Stimulated activated CD8-positive, alpha-beta memory T cell treated with anti-CD3 and anti-CD28 coated beads, Interleukin-15, amount 100 ng/mL, for 1 hour (primary cell): ENCODE results near the gene RFLNA.
"Not testable (repeated sequence)": the region's sequence is repeated elsewhere in the genome, so short reads cannot be mapped to it uniquely, and the experiment has no call there.

ENCODE experiments used
- DNase-seq: peaks from one replicate; pipeline ENCODE4 v3.0.0-alpha.2; 2020; ENCODE audit warnings: low read depth

The RFLNA gene

DNA sequence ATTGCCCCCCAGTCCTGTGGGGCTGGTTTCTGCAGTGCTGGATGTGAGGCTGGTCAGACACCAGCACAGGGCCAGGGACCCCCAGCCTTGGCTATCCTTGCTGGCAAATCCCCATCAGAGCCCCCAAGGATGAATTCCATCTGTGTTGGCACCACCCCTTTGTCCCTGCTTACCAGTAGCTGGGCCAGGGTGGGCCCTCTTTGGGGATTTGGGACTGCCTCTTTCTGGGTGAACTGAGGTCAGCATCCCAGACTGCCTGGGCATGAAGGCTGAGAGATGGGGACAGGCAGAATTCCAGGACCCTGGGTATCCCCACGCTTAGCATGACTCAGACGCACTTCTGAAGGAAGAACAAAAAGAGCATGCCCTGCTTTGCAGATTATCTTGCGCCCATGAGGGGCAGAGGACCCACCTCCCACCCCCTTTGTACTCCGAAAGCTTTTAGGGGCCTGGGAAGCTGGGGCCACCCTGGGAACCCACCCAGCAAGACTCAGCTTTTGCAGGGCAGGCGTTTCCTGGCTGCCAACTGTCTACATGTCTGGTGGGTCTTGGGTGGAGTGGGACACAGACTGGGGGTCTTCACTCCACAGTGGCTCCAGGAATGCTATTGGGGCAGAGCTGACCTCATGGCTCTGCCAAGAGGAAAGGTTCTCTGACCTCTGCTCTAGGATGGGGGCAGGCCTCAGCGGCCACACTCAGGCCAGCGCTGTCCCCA is 26.8 kb downstream of the RFLNA start:
- no peak for DNase-seq

DNA sequence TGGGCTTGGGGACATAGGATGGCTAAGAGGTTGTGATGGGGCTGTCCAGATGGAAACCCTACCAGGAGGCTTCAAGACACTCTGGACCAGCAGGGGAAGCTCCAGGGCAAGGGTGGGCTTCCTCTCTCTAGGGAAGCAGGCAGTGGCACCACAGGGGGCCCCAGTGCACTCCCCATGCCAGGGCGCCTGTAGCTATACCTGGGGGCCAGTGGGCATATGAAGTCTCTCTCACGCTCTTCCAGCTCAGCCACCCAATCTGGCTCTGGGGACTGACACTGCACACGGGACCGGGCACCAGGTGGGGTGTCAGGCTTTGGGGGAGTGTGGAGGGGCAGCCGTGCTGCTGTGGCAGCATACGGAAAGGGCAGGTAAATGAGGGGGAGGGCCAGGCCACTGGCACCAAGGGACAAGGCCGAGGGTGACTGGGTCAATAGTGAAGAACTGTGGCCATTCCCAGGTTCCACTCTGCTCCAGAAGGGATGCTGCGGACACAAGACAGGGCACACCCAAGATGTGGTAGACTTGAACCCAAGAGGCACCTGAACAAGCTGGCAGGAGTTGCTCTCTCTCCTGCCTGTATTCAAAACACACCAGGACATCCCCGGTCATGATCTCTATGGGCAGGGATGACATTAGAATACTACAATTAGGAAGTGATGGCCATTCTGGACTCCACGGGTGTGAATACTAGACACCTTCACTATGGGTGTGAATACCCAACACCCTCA is 27.5 kb downstream of the RFLNA start:
- no peak for DNase-seq

DNA sequence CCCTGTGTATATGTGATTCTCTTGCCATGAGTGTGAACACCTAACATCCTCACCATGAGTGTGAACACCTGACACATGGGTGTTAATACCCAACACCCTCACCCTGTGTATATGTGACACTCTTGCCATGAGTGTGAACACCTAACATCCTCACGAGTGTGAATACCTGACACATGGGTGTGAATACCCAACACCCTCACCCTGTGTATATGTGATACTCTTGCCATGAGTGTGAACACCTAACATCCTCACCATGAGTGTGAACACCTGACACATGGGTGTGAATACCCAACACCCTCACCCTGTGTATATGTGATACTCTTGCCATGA is 28.1 kb downstream of the RFLNA start:
- not testable (repeated sequence) for DNase-seq

DNA sequence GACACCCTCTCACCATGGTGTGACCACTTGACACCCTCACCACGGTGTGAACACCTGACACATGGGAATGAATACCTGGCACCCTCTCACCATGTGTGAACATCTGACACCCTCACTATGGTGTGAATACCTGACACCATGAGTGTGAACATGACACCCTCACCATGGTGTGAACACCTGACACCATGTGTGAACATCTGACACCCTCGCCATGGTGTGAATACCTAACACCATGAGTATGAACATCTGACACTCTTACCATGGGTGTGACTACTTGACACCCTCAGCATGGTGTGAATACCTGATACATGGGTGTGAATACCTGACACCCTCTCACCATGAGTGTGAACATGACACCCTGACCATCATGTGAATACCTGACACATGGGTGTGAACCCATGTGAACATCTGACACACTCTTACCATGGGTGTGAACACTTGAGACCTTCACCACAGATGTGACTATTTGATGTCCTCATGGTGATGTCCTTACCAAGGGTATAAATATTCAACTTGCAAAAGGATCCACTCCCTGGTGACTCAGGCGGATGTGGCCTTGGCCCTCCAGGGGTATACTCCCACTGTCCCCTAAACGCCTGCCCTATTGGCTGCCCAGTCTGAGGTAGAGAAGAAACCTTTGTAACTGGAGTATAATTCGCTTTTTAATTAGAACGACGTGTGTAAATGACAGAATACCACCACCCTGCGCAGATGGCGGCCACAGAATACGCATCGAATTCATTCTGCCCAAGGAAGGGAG is 29.1 kb downstream of the RFLNA start:
- no peak for DNase-seq

DNA sequence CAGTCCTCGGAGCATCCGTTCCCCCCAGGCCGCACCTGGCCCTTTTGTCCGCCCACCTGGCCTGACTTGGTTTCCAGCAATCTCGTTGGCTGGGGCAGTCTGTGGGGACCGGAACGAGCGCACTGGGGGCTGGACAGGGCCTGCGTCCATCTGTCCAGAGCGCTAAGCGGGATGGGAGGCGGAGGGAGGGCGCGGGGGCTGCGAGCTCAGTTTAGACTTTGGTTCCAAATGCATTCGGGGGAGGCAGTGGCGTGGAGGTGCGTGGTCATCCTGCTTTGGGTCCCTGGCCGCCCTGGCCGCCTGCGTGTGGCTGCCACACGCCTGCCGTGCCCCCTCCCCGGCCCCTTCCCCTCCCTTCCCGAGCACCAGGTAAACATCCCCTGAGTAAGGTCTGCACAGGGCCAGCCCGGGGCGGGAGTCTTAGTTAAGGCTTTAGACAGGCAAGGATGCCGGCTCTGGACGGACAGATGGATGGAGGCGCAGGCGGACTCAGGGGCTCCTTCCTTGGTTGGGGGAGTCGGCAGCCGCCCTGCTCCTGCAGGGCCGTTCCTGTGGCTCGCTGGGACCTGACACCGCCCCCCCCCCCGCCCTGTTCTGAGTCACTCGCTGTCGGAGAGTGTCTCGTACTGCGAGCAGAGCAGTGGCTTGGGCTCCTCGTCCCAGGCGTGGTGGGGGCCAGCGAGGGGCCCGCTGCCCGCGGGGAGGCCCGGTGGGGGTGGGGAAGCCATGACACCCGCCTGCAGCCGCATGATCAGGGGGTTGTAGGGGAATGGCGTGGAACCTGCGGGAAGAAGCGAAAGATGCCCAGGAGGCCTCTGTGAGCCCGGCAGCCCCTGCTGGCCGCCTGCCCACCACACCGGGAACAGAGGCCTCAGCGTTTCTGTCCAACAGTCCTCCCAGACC is 30.2 kb downstream of the RFLNA start:
- DNase-seq = no peak

DNA sequence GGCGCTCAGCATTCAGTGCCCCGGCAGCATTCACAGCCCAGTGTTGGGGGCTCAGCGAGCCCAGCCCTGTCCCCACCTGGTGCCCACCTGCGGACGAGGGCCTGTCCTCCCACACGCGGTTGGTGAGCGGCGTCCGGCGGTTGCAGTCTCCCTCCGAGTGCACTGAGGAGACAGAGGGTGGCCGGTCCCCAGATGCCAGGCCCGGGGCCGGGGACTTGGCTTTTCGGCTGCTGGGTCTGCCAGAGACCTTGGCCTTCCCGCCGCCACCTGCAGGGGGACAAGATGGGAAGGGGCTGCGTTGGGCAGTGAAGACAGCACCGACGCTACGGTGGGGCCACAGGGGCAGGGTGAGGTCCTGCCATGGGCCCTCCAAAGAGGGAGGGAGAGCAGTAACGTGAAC is 31.2 kb downstream of the RFLNA start:
- DNase-seq = no peak

DNA sequence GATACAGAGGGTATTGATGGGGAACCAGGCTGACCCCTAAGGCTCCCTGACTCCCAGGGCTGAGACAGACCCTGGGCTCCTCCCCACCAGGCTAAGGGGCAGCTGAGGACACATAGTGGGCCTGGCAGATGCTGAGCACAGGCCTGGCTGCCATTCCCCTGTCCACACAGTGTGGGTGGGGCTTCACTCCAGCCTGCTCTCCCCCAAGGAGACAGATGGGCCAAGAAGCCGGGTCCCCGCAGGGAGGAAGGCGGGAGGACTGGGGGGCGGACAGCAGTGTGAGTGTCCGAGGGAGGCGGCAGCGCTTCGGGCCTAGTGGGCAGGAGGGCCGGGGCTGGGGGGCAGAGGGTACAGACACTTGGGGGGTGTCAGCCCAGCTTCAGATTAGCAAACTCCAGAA is 32.0 kb downstream of the RFLNA start:
- no peak for DNase-seq

DNA sequence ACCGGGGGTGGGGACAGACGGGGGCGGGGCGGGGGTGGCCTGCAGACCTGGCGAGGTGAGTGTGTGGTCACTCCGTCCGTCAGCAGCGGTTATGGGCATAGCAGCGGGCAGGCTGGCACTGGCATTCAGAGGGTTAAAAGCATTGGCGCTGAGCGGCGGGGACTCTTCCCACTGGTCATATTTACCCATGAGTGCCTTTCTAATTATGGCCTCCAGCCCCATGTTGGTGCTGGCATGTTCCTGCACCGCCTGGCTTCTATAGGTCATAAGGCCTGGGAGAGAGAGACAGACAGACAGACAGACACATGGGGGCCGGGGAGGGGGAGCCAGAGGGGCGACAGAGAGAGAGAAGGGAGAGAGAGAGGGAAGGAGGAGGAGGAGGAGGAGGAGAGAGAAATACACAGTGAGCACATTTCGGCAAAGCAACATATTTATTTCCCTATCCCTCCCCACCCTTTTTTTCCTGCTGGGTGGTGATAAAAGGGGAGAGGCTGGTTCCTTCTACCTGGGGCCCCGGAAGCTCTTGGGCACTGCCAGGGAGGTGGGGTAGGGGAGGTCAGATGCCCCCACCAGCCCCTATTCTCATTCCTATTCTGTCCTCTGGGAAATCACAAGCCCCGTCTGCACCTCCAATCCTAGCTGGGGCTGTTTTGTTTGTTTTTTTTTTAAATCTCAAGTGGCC is 32.6 kb downstream of the RFLNA start:
- no peak for DNase-seq

DNA sequence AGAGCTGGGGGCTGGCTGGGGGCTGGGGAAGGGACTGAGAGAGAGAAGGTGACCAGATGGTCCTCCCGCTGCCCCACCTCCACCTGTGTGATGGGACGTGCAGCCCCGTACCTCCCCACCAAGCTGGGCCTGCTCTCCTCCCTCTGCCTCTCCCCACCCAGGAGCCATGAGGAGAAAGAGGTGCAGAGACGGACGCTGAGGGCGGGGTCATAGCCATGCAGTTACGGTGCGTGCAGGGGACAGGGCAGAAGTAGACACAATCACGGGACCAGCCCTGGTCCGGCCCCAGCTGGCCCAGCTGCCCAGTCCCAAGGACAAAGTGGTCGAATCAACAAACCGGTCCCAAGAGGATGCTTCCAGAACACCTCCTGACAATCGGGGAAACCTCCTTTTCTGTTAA is 33.2 kb downstream of the RFLNA start:
- no peak for DNase-seq

DNA sequence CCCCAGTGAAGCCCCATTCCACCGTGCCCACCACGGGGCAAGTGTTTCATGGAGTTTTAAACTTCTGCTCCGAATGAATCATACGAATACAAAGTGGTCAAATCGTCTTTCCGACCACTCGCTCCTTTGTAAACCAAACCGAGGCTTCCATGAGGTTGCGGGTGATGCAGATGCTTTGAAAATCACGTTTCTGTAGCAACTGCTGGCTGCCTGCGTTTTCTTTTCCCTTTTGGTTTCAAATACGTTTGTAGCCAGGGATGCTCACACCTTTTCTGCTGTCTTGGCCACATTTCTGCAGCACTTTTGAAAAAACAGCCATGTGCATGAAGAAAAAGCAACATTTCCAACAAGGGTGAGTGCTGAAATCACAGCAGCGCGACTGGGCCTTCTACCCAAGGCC is 33.7 kb downstream of the RFLNA start:
- DNase-seq = no peak

DNA sequence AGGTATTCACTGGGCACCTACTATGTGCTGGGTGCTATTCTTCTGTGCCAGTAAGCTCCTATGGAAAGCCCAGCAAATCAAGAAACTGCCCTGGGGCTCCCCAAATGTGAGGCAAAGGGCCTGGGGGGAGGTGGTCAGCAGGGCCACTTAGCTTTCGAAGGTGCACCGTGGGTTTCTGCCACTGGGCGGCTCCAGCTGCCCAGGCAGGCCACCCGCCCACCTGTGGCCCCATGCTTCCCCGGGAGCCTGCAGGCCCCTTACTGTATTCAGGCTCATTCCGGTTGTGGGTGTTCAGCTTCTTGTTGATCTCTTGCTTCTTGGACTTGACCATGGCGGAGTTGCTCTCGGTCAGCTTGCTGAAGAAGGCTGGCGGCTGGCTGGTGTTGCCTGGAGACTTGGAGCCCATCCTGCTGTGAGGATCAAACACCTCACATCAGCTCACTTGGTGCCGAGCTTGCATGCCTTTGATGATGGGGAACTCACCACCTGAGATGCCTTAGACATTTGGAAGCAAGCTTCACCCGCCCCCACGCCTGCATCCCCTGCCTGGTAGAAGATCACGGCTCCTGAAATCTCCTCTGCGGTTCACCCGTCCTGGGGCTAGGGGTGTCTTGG is 37.3 kb downstream of the RFLNA start:
- no peak for DNase-seq

DNA sequence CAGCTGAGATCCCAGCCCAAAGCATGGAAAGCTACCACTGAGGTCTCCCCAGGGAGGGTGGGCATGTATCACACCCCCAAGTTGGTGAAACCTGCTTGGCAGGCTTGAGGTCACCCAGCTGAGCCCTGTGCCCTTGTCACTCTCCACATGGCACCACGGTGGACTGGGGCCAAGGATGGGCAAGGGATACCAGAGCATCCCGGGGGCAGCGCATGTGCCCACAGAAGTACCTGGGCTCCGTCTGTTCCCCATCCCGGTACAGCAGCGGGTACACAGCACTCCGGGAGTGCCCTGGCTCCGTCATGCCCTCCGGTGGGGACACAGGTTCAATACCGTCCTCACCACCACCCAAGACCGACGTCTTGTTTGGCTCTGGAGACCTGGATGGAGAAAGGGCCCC is 38.0 kb downstream of the RFLNA start:
- no peak for DNase-seq

DNA sequence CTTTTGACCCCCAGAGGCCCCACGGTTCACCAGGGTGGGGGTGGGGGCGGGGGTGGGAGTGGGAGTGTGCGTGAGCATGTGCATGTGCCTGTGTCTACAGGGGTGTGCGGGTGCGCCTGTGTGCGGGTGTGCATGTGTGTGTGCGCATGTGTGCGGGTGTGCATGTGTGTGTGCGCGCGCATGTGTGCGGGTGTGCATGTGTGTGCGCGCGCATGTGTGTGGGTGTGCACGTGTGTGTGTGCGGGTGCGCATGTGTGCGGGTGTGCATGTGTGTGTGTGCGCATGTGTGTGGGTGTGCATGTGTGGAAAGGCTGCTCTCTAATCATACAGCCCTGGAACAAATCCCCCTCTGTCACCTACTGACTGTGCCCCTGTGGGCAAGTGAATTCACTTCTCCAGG is 38.8 kb downstream of the RFLNA start:
- no peak for DNase-seq

DNA sequence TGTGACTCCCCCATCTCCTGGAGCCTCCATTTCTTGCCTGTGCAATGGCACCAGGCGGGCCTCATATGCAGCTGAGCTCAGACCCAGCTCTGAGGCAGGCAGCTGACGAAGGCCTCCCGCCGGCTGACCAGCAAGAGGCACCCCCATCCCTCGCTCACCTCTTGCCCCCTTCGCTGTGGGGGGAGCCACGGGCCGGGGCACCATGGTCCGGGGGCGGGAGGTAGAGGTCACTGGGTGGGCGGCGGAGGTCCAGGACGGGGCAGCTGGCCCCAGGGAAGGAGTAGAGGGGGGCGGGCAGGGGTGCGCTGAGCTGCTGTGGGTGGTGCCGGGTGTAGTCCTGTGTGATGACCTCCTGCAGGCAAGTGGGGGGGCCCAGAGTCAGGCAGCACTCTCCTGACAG is 39.4 kb downstream of the RFLNA start:
- no peak for DNase-seq

DNA sequence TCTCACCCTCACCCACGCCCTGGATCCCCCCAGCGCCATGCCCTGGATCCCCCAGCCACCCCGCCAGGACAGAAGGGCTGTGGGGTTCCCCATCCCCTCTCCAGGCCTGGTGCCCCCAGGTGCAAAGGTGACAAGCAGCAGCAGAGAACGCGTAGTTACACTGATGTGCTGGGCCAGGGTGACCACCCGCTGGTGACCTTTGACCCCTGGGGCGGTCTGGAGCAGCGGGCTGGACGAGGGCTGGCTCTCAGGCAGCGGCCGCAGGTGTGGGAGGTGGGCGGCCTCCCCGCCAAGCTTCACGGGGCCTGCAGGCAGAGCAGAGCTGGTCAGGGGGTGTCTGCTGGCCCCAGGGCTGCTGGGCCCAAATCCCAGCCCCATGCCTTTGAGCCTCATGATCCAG is 40.1 kb downstream of the RFLNA start:
- DNase-seq = no peak

DNA sequence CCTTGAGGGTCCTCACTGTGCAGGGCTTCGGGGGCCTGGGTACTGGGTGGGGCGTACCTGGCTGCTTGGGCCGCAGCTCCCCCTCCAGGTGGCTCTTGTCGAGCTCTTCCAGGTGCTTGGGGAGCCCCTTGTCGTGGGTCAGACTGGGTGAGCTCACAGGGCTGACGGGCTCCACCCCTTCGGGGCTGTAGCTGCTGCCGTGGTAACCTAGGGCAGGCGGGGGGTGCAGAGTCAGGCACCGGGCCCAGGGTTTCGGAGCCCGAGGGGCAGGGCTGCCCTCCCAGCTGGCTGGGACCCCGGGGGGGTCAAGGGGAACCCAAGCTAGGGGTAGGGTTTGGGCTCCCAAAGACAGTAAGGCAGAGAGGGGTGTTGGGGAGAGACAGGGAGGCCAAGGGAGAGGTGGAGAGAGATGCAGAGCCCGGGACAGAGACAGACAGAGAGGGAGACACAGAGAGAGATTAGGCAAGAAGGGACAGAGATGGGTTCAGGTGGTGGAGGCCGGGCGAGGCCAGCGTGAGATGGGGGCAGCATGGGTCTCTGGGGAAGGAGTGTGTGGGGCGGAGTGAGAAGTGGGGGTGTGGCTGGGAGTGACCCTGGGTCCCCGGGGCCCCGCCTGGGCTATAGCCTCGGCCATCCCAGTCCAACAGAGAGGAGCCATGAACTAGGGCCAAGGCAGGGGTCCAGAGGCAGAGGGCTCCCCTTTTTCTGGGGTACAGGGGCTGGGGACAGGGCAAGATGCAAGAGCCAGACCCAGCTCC is 40.7 kb downstream of the RFLNA start:
- no peak for DNase-seq

DNA sequence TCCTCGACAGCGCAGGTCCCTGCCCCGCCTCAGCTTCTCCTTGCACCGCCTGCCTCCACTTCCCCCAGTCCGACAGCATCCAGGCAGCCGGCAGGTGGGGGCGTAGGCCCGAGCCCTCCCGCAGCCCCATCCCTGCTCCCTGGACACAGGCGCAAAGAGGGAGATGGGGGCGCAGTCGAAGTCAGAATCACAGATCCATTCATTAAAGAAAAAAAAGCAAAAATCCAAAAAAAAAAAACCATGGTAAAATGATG is 41.2 kb downstream of the RFLNA start:
- DNase-seq = no peak

DNA sequence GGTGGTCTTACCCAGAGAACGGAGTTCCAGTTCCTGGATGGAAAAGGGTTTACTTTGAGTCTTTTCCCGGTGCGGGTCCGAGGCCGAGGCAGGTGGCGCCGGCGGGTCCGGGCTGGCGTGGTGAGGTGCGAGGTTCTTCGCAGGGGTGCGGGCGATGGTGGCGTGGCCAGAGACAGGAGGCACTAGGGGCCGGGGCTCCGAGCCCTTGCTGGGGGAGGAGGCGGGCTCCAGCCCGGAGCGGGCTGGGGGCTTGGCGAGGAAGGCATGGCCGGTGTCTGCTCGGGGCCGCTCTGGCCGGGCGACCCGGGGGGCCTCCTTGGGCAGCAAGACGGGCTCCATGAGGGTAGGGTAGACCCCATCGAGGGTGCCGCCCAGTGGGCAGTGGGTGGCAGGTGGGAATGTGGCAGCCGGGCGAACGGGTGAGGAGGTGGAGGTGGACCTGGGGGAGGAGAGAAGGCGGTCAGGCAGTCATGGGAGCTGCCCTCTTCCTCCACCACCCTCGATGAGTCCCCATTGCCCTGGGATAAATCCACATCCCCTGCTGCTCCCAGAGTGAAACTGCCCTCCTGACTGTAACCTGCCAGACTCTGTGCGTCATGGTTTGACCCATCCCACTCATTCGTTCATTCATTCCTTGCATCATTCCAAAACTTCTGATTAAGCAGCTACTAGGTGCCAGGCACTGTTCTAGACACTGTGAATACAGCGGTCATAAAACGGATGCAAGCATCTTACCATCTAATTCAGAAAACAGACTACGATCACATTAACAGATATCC is 42.0 kb downstream of the RFLNA start:
- DNase-seq = no peak

DNA sequence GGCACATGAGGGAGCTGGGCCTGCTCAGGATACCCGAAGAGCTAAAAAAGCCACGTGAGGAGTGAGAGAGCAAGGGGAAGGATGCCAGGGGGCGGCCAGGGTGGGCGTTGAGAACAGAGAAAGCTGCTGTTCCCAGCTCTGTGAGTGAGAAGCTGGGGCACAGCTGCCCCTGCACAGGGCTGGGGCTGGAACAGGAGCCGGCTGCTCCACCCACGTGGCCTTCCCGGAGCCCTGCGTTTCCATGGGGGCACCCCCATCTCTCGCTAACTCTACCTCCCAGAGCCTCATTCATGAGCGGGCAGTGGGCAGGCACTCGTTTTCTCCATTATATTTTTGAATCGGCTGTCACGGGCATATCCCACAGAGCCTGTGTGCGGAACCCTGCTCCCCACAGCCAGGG is 42.7 kb downstream of the RFLNA start:
- DNase-seq = no peak

DNA sequence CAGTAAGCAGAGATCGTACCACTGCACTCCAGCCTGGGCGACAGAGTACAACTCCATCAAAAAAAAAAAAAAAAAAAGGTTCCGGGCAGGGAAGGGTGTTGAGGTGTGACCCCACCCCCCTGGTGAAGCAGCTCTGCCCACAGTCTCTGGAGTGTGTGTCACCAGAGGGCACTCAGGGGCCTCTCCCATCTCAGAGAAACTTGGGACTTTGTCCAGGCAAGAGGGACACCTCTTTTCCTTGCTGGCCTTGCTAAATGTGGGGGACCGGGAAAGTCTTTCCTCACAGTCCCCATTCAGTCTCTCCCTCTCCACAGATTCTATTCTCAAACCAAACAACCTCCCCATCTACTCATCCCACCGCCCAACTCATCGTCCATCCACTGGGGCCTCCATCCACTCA is 43.6 kb downstream of the RFLNA start:
- DNase-seq = no peak
